ENCODE measurements around the gene GOLGA8T.
"Not testable (repeated sequence)": the region's sequence is repeated elsewhere in the genome, so short reads cannot be mapped to it uniquely, and the experiment has no call there.

GRCh38 chr15:30110591-30110990 is 24.3 kb upstream of the GOLGA8T start:
- not testable (repeated sequence) for TF ChIP-seq CTCF (IDR thresholded peaks at IDR 0.05); POLR2A (IDR thresholded peaks at IDR 0.05; ENCODE audit: low read depth); EP300 (IDR thresholded peaks at IDR 0.05)

All from esophagus muscularis mucosa (tissue), 4 donors.